Panc1 (cell line): ENCODE data around the gene GTSE1.

Experiments
- POLR2AphosphoS5 ChIP-seq: IDR thresholded peaks from 2 replicates; pipeline ENCODE4 v1.6.1; 2012; ENCODE audit warnings: mild to moderate bottlenecking, low read depth, low read length, moderate library complexity
- SIN3A ChIP-seq: IDR thresholded peaks from 2 replicates; pipeline ENCODE4 v1.6.1; 2012; ENCODE audit warnings: low read depth, mild to moderate bottlenecking, low read length, moderate library complexity, borderline replicate concordance; ENCODE audit not compliant: insufficient read depth
- TF ChIP-seq, protein P1 (sequence below): fragments of 450-650 bp; IDR thresholded peaks from 2 replicates; pipeline ENCODE4 v1.5.1; 2017; ENCODE audit warnings: mild to moderate bottlenecking

DNA sequence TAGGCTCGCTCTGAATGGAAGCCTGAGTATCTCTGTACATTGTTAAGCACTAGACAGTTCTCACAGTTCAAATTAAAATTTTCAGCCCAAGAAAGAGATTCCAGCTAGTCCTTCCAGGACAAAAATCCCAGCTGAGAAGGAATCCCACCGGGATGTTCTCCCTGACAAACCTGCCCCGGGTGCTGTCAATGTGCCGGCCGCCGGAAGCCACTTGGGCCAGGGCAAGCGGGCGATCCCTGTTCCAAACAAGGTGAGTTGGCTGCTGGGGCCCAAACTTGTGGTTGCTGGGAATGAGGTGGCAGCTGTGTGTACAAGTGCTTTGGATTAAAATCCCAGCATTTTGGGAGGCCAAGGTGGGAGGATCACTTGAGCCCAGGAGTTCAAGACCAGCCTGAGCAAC lies 15.4 kb downstream of the GTSE1 start:
- TF ChIP-seq, protein P1, sequence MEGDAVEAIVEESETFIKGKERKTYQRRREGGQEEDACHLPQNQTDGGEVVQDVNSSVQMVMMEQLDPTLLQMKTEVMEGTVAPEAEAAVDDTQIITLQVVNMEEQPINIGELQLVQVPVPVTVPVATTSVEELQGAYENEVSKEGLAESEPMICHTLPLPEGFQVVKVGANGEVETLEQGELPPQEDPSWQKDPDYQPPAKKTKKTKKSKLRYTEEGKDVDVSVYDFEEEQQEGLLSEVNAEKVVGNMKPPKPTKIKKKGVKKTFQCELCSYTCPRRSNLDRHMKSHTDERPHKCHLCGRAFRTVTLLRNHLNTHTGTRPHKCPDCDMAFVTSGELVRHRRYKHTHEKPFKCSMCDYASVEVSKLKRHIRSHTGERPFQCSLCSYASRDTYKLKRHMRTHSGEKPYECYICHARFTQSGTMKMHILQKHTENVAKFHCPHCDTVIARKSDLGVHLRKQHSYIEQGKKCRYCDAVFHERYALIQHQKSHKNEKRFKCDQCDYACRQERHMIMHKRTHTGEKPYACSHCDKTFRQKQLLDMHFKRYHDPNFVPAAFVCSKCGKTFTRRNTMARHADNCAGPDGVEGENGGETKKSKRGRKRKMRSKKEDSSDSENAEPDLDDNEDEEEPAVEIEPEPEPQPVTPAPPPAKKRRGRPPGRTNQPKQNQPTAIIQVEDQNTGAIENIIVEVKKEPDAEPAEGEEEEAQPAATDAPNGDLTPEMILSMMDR: no peak
- TF ChIP-seq POLR2AphosphoS5 (no peak), SIN3A (no peak)
